Forelimb muscle (tissue), 1 donor: ENCODE data around the gene SENP6. TPM values are rescaled to one million over a fixed set of nuclear protein-coding genes. Genes with fewer than 3 reads are reported as not detected.
"Not testable (repeated sequence)": the region's sequence is repeated elsewhere in the genome, so short reads cannot be mapped to it uniquely, and the experiment has no call there.

Experiments used
- DNase-seq: peaks from one replicate; pipeline ENCODE4 v3.0.0-alpha.2; 2013; ENCODE audit warnings: low read depth
- polyA plus RNA-seq: library from polyadenylated mRNA; unstranded; fragments of 120-200 nt; gene quantifications from one replicate; pipeline ENCODE4 v1.2.1, GENCODE V29; 2013; ENCODE audit not compliant: insufficient read length

SENP6 gene, protein sequence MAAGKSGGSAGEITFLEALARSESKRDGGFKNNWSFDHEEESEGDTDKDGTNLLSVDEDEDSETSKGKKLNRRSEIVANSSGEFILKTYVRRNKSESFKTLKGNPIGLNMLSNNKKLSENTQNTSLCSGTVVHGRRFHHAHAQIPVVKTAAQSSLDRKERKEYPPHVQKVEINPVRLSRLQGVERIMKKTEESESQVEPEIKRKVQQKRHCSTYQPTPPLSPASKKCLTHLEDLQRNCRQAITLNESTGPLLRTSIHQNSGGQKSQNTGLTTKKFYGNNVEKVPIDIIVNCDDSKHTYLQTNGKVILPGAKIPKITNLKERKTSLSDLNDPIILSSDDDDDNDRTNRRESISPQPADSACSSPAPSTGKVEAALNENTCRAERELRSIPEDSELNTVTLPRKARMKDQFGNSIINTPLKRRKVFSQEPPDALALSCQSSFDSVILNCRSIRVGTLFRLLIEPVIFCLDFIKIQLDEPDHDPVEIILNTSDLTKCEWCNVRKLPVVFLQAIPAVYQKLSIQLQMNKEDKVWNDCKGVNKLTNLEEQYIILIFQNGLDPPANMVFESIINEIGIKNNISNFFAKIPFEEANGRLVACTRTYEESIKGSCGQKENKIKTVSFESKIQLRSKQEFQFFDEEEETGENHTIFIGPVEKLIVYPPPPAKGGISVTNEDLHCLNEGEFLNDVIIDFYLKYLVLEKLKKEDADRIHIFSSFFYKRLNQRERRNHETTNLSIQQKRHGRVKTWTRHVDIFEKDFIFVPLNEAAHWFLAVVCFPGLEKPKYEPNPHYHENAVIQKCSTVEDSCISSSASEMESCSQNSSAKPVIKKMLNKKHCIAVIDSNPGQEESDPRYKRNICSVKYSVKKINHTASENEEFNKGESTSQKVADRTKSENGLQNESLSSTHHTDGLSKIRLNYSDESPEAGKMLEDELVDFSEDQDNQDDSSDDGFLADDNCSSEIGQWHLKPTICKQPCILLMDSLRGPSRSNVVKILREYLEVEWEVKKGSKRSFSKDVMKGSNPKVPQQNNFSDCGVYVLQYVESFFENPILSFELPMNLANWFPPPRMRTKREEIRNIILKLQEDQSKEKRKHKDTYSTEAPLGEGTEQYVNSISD
- polyA plus RNA-seq, result 70.0 TPM

DNA sequence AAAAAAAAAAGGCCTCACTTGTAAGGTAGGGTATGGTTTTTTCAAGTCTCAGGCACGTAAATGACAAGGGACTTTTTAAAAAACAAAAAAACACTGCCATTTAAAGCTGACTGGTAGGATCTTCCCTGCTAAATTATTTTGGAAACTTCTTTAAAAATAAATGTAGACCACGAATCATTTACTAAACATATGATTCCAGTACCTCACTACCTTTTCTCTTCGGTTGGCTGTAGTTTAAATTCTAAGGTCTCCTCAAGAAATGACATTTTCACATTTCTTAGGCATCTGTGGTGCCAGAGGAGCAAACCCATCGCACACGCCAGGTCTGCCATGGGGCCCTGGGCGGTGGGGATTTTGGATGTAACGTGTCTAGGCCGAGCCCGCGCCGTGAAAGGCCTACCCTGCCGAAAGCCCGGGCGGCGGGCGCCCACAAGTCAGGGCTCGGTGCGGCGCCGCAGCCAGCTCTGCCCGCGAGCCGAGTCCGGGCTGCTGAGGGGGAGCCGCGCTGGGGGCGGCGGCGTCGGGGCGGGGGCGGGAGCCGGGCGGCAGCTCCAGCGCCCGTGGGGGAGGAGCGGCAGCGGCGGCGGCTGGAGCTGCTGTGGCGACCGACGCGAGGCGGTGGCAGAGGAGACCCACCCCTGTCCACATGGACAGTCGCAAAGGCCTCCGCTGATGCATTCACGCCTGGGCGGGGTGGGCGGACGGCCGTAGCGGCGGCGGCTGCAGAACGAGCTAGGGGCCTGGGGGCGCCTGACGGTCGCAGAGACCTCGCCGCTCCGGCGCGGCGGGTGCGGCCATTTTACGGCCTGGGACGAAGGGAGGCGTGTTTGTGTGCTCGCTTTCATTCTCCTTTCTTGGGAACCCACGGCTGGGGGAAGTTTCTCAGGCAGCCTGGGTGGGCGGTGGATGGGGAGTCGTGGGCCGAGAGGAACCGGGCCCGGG lies at the start of gene SENP6:
Gene SENP6 (plus strand): TSS at position 577 of the 942 bp plus-strand sequence. CDS start 645 bp downstream, outside the sequence.
- DNase-seq, result no peak

DNA sequence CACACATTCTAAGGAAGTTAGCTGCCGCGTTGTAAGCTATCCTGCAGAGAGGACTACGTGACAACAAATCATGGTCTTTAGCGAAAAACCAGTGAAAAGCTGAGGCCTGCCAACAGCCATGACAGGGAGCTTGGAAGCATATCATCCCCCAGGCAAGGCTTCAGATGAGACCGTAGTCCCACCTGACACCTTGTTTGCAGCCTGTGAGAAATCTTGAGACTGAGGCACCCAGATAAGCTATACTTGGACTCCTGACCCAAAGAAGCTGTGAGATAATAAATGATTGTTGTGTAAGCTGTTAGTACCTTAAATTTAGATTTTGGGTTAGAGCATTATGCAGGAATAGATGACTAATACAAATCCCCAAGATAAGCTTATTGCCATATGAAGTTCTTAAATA lies 45.4 kb upstream of the SENP6 start:
- no peak for DNase-seq

DNA sequence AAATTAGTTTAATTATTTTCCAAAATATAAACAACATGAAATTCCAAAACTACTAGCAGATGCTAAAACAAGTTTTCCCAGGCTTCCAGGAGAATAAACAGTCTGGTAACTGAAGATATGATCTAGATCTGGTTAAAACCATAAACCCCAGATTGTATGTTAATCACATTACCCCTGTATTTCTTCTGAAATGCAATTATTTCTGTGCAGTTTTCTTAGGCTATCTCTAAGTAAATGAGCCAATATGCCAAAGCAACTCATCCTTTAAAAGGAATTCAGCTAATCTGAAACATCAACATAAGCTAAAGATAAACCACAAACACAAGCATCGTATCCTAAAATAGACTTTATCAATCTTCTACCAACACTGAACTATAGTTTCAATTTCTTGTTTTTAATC lies 44.6 kb upstream of the SENP6 start:
- no peak for DNase-seq

DNA sequence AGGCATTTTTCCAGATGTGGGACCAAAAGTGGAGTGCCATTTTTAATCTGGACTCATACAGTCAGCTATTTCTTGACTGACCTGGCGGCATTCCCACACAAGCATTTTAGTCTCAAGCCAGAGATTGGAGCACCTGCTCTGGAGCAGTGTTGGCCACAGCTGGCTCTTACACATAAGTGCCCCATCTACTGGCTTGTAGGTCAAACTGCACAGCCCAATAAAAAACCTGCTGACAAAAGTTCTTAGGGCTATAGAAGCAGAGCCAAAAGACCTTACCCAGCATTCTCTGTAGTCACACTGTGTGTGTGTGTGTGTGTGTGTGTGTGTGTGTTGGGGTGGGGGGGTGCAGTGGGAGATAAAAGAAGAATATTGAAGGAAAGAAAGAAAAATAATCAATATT lies 38.6 kb upstream of the SENP6 start:
- no peak for DNase-seq

DNA sequence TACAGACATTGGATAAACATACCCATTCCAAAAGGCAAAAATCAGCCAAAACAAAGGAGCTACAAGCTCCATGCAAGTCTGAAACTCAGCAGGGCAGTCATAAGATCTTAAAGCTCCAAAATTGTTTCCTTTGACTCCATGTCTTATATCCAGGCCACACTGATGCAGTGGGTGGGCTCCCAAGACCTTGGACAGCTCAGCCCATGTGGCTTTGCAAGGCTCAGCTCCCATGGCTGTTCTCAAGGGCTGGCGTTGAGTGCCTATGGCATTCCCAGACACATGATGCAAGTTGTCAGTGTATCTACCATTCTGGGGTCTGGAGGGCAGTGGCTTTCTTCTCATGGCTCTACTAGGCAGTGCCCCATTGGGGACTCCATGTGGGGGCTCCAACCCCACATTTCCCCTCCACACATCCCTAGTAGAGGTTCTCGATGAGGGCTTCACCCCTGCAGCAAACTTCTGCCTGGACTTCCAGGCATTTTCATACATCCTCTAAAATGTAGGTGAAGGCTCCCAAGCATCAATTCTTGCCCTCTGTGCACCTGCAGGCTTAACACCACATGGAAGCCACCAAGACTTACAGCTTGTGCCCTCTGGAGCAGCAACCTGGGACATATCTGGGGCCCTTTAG lies 35.4 kb upstream of the SENP6 start:
- no peak for DNase-seq

DNA sequence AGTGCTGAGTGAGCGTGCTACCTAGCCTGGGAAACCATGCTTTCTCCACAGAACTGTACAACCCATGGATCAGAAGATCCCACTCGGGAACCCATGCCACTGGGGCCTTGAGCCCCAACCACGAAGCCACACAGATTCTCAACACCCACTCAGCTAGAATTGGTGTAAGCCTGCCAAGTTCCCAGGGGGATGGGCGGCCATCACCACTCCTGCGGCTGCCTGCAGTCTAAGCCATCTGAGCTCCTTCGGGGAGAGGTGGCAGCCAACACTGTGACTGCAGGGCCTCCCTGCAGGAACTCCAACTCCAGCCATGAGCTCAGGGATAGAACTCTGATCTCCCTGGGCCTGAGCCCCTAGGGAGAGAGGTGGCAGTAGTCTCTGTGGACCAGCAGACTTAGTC lies 33.6 kb upstream of the SENP6 start:
- DNase-seq, result no peak

DNA sequence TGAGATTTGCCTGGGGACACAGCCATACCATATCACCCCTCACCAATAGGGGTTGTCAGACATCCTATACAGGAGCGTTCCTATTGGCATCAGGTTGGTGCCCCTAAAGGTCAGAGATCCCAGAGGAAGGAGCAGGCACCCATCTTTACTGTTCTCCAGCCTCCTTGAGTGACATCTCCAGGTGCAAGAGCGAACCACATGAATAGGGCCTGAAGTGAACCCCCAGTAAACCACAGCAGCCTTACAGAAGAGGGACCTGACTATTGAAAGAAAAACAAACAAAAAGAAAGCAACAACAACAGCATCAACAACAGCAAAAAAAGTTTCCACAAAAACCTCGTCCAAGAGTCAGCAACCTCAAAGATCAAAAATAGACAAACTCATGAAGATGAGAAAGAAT lies 32.7 kb upstream of the SENP6 start:
- DNase-seq, result no peak

DNA sequence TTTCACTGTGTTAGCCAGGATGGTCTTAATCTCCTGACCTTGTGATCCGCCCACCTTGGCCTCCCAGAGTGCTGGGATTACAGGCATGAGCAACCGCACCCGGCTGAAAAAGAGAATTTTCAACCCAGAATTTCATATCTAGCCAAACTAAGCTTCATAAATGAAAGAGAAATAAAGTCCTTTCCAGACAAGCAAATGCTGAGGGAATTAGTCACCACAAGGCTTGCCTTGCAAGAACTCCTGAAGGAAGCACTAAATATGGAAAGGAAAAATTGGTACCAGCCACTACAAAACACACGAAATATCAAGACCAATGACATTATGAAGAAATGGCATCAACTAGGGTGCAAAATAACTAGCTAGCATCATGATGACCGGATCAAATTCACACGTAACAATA lies 31.0 kb upstream of the SENP6 start:
- not testable (repeated sequence) for DNase-seq

DNA sequence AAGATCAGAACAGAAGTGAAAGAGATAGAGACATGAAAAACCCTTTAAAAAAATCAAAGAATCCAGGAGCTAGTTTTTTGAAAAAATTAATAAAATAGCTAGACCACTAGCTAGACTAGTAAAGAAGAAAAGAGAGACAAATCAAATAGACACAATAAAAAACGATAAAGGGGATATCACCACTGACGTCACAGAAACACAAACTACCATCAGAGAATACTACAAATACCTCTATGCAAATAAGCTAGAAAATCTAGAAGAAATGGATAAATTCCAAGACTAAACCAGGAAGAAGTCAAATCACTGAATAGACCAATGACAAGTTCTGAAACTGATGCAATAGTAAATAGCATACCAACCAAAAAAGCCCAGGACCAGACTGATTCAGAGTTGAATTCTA lies 29.6 kb upstream of the SENP6 start:
- DNase-seq, result no peak

DNA sequence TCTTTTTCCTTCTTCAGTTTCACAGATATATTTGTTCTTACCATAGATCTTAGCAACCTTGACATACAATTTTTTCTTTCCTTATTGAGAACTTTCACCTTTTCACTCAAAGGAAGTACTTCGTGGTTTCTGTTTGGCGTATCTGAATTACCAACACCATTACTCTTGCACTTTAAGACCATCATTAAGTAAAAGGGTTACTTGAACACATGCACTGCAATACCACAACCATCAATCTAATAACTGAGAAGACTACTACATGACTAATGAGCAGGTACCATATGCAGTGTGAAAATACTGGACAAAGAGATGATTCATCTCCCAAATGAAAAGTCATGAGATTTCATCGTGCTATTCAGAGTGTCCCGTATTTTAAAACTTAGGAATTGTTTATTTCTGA lies 21.7 kb upstream of the SENP6 start:
- no peak for DNase-seq

DNA sequence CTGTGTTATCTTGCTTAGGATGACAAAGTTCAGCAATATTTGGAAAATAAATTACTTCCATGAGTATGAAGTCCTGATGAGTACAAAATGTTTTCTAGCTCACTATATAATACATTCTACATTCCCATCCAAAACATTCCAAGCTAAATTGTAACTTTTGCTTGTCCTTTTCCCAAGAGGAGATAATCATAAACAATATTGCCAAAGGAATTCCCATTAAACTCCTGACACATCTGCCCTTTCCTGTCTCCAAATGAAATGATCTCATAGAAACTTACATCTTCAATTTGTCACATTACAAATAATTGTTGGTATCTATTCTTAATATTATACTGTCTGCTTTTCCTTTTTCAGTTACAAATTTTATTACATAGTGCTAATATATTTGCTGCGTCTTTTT lies 20.4 kb upstream of the SENP6 start:
- no peak for DNase-seq

DNA sequence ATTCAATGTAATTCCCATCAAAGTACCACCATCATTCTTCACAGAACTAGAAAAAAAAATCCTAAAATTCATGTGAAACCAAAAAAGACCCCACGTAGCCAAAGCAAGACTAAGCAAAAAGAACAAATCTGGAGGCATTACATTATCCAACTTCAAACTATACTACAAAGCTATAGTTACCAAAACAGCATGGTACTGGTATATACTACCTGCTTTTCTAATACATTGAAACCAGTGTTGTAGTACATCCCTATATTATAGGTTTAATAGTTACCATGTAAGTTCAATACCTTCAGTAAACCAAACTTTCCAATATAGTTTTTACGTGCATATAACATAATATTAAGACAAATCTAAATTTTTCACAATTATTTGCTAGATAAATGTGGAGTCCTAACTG lies 17.1 kb upstream of the SENP6 start:
- DNase-seq, result not testable (repeated sequence)

DNA sequence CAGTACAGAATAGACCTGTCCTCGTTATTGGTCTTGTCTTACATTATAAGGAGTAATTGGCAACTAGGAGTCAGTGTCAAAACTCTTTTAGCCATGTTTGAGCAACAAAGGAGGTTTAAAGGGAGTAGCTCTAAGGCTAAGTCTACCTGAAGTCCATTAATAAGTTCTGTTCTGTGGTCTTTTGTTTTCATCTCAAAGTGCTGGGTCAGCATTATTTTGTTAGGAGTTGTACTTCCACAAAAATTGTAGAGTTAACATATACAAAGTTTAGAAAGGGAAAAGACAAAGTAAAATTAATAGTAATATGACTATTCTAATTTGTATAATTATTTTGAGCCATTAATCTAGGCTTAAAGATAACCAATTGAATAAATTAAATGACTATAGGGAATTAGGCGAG lies 12.7 kb upstream of the SENP6 start:
- no peak for DNase-seq

DNA sequence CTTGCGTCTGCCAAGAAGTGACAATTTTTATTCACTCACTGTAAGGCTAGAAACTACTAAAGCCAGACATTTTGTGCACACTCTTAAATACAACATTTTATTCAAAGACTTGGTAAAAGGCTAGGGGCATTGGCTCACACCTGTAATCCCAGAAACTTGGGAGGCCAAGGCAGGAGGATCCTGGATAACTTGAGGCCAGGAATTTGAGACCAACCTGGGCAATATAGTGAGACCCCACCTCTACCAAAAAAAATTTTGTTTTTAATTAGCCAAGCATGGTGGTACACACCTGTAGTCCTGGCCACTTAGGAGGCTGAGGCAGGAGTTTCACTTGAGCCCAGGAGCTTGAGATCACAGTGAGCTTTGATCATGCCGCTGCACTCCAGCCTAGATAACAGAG lies 11.3 kb upstream of the SENP6 start:
- DNase-seq, result no peak

DNA sequence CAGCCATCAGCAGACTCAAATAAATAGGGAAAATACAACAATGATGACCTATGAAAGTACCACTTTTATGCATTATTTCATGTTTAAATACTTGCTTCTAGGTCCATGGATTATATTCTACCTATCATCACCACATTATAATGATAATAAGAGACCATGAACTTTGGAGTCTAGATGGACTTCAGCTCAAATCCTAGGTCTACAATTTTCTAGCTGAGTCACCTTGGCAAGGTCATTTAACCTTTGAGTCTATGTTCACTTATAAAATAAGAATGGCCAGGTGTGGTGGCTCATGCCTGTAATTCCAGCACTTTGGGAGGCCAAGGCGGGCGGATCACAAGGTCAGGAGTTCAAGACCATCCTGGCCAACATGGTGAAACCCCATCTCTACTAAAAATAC lies 5.3 kb upstream of the SENP6 start:
- not testable (repeated sequence) for DNase-seq

DNA sequence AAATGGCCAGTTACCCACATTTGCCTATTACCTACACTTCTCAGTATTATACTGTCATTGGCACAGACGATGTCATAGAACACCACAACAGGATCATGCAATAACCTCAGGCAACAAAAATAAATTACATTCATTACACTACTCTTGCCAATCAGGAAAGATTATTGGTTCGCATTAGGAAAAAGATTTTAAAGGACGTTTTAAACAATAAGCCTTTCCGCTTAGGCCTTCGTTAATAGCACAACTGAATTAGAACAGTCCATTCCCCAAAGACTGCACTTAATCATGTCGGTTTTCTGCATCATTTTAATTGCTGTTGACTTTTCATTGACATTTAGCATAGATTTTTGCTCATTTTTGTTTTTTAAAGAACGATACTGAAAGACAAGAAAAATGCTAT lies 912 bp upstream of the SENP6 start:
- no peak for DNase-seq

DNA sequence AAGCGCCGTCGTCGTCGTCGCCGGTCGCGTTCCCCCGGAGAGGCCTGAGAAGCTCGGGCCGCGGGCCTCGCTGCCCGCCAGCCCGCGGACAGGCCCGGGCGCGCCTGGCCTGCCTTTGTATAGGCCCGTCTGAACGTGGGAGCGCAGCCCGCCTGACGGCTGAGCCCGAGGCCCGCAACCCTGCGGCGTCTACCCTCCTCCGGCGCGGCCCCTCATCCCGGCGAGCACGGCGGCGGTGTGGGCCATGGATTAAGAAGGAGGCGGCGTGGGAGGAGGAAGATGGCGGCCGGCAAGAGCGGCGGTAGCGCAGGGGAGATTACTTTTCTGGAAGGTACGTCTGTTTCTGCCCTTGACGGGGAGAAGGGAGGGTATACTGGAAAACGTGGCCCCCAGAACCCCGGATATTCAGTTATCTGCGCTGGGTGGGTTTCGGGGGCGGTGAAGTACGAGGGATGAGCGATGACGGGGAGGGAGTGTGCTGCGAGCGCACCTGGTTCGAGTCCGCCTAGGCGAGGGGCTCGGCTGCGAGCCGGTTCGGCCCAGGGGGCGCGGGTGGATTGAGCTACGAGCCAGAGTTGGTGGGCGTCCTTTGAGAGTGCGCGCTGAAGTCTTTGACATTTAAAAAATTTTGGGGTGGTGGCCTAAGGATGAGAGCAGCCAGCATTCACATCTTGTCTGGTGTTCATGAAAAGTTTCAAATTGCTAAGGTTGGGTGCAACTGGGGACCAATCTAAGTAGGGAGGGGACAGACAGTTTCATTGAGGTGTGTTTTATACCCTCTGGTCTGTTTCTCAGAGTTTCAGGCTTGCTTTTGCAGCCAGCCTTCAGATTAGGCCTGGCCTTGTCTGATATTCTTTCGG lies 796 bp downstream of the SENP6 start:
- no peak for DNase-seq

DNA sequence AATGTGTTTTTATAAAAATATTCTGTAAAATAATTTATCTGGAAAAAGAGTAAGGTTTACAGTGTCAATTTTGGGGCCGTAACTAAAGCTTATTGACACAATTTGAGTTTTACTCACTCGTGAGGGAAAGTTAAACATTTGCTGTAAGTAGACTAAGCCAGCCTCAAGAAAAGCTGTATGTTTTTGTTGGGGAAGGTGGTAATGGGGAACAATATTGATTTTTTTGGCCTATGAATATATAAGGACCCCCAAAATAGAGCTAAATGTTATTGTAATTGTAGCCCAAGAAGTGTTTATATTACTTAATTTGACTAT lies 1.4 kb downstream of the SENP6 start:
- no peak for DNase-seq

DNA sequence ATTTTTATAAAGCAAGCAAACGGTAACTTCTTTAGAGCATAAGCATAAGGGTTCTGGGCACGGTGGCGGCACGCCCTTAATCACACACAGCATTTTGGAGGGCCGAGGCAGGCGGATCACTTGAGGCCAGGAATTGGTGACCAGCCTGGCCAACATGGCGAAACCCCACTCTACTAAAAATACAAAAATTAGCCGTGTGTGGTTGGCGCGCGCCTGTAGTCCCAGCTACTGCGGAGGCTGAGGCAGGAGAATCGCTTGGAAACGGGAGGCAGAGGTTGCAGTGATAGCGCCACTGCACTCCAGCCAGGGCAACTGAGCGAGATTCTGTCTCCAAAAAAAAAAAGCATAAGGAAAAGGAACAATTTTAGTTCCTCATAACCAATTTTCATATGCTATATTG lies 2.6 kb downstream of the SENP6 start:
- no peak for DNase-seq

DNA sequence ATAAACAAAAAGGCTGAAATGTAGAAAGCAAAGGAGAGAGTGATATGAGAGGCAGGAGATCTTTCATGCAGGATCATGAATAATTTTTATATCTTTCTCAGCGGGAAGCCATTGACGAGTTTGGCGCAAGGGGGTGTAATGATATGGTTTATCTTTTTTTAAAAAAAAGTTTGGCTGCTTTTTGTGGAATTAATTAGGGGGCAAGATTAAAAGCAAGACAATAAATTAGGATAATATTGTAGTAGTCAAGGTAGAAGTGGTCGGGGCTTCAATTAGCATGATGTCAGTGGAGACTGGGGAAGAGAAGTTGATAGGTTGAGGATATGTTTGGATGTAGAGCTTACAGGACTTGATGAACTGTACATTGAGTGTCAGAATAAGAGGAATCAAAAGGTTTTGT lies 4.0 kb downstream of the SENP6 start:
- DNase-seq, result no peak
